ENCODE data around the gene CDC6. TPM values are rescaled to one million over a fixed set of nuclear protein-coding genes. Genes with fewer than 3 reads are reported as not detected.

The CDC6 gene
- total and polyA plus RNA-seq, 2 of the 8 experiments (the other 6 are each of a cell fraction or from before 2014, with no cell fraction given), result 50.5 to 140 TPM

GRCh38 chr17:40317880-40318829 lies 30.5 kb downstream of the CDC6 start:
- Histone ChIP-seq H3K27me3 (replicated peaks in 1 of 4; ENCODE audit: control insufficient read depth in 3 of 4, extremely low read depth in 1 of 4, insufficient read depth in 3 of 4, low read length in 3 of 4) (peaks cover 0 to 30% (median 16%) of the 10 kb centered on the region in 4 experiments; a peak in 5 of 7 replicates), H3K36me3 (ENCODE audit: control insufficient read depth in 2 of 4, insufficient read depth in 4 of 4, low read length in 3 of 4) (no peaks in the 10 kb centered on the region), H3K4me2 (ENCODE audit: insufficient read depth in 1 of 2, low read depth in 2 of 2, low read length in 2 of 2) (peak overlapping the region; percentile 75 to 97), H3K79me2 (ENCODE audit: control insufficient read depth in 1 of 2, insufficient read depth in 2 of 2, low read length in 2 of 2) (peaks cover 0 to 20% of the 10 kb centered on the region in 2 experiments; a peak in 2 of 4 replicates), H2BK20ac (ENCODE audit: low read length) (no peak overlapping the region), H4K91ac (replicated peaks; ENCODE audit: insufficient read length, low read length) (no peak overlapping the region), H3K4me3 (ENCODE audit: extremely low read depth in 1 of 4, insufficient read depth in 2 of 4, low read depth in 3 of 4, low read length in 4 of 4) (peak overlapping the region; percentile 55 to 81 (median 71)), H3K79me1 (ENCODE audit: low read depth, low read length) (peaks cover 9% of the 10 kb centered on the region), H3K23ac (ENCODE audit: insufficient read length) (no peak overlapping the region), H3K4ac (replicated peaks; ENCODE audit: insufficient read length, low read depth, low read length) (no peak overlapping the region), H3K18ac (ENCODE audit: extremely low read depth, low read length) (peak overlapping the region; percentile 95), H4K8ac (ENCODE audit: extremely low read depth, insufficient read depth, low read length) (peak overlapping the region; percentile 60), H2BK15ac (ENCODE audit: low read length) (no peak overlapping the region), H2BK5ac (ENCODE audit: low read depth, low read length) (no peak overlapping the region), H3K9me3 (ENCODE audit: insufficient read depth in 2 of 2, low read depth in 1 of 2, low read length in 1 of 2) (no peaks in the 10 kb centered on the region), H2BK12ac (ENCODE audit: low read depth, low read length) (0 out of 2 replicates have a peak overlapping the region, but pooled peaks have one; percentile 39), H3K14ac (ENCODE audit: insufficient read length) (no peak overlapping the region), H3K4me1 (replicated peaks in 1 of 4; ENCODE audit: control insufficient read depth in 3 of 4, insufficient read depth in 4 of 4, low read length in 3 of 4) (peaks cover 0 to 40% (median 30%) of the 10 kb centered on the region in 4 experiments; a peak in 6 of 7 replicates), H3K9ac (replicated peaks in 1 of 4; ENCODE audit: extremely low read depth in 1 of 4, low read depth in 3 of 4, low read length in 3 of 4) (peak overlapping the region in 1 of 4 experiments; percentile 6; a peak in 1 of 7 replicates), H3K27ac (ENCODE audit: low read depth, low read length) (no peak overlapping the region), H2BK120ac (replicated peaks; ENCODE audit: low read depth, low read length) (no peak overlapping the region), H2AFZ (ENCODE audit: low read length) (no peak overlapping the region), H4K20me1 (replicated peaks in 1 of 2; ENCODE audit: control insufficient read depth in 1 of 2, insufficient read depth in 2 of 2, low read length in 2 of 2) (peaks cover 15 to 24% of the 10 kb centered on the region in 2 experiments), H3K56ac (replicated peaks; ENCODE audit: insufficient read length, low read depth, low read length) (no peak overlapping the region), H2AK5ac (ENCODE audit: low read depth, low read length) (no peak overlapping the region), H4K5ac (ENCODE audit: insufficient read length, low read depth, low read length) (no peak overlapping the region), H3K23me2 (ENCODE audit: low read depth, low read length) (peaks cover 18% of the 10 kb centered on the region)
- FAIRE-seq (peak; percentile 45), DNase-seq (ENCODE audit: low read depth in 1 of 2, low spot score in 2 of 2) (peak; percentile 81 to 88)
- POLR2A ChIA-PET (ENCODE audit: partially characterized antibody), result interaction anchor here (0.7 to 30.6 kb wide), 8 partner anchors 8 to 297 kb away, joined by 3 to 570 read pairs (median 3); partner anchors contain the start of genes CDC6, GJD3 and RARA
- CTCF ChIA-PET (ENCODE audit: partially characterized antibody), result interaction anchor here (0.9 to 39.2 kb wide), 17 partner anchors 8 to 253 kb away, joined by 3 to 1198 read pairs (median 5); partner anchors contain the start of genes GJD3 and RARA
- 3% methylated on average over 59 of the region's 70 CpGs; no CpG with 5 or more reads in 1 of the 2 experiments for WGBS, 2 experiments (ENCODE audit: extremely low coverage in 1 of 2, insufficient coverage in 1 of 2, insufficient read length in 1 of 2, insufficient replicate concordance in 2 of 2, low coverage in 1 of 2, low lambda C conversion rate in 2 of 2, missing lambda C conversion rate in 1 of 2)
- TF ChIP-seq RFX5 (IDR thresholded peaks at IDR 0.05; ENCODE audit: borderline replicate concordance, low read depth, low read length) (no peak), EZH2 (IDR thresholded peaks at IDR 0.05; ENCODE audit: low read depth, low read length, severe bottlenecking) (peak; percentile 43), YY1 (IDR thresholded peaks at IDR 0.05; ENCODE audit: low read depth, low read length) (peak; percentile 87), SIN3A (conservative IDR thresholded peaks at IDR 0.05 in 1 of 2, IDR thresholded peaks at IDR 0.05 in 1 of 2; ENCODE audit: low read depth in 1 of 2, low read length in 2 of 2) (0 out of 4 replicates have a peak, but pooled peaks of 1 of the 2 experiments have one; percentile 54), KDM1A (IDR thresholded peaks at IDR 0.05; ENCODE audit: borderline replicate concordance, low read length) (no peak), SAP30 (IDR thresholded peaks at IDR 0.05; ENCODE audit: insufficient read depth, insufficient replicate concordance, low read length) (no peak), USF2 (IDR thresholded peaks at IDR 0.05; ENCODE audit: low read length) (peak; percentile 85), EP300 (IDR thresholded peaks at IDR 0.05; ENCODE audit: borderline replicate concordance in 1 of 2, low read depth in 2 of 2, low read length in 2 of 2) (no peak)
